ENCODE results near the gene KRT72.
A peak's percentile ranks its signal among the peaks of the same experiment; 100 is the strongest.
"Not testable (repeated sequence)": the region's sequence is repeated elsewhere in the genome, so short reads cannot be mapped to it uniquely, and the experiment has no call there.

The KRT72 gene

GRCh38 chr12:52606581-52607218, 5.4 kb upstream of the KRT72 start:
- no peak for DNase-seq

- DNase-seq = no peak
These were observed 4.8 kb upstream of the KRT72 start for GRCh38 chr12:52606096-52606495.

- DNase-seq = no peak
These were observed 4.3 kb upstream of the KRT72 start for GRCh38 chr12:52605542-52605941.

- no peak for DNase-seq
These were observed 3.6 kb upstream of the KRT72 start for GRCh38 chr12:52604859-52605258.

- DNase-seq = no peak
These were observed 2.1 kb upstream of the KRT72 start for GRCh38 chr12:52603314-52603713.

- no peak for DNase-seq
These were observed 1.3 kb upstream of the KRT72 start for GRCh38 chr12:52602552-52602951.

GRCh38 chr12:52601671-52602070, 408 bp upstream of the KRT72 start:
- no peak for DNase-seq

GRCh38 chr12:52600475-52600874, 788 bp downstream of the KRT72 start:
- no peak for DNase-seq

GRCh38 chr12:52600071-52600470, 1.2 kb downstream of the KRT72 start:
- DNase-seq = no peak

- DNase-seq = no peak
These were observed 2.3 kb downstream of the KRT72 start for GRCh38 chr12:52598966-52599365.

GRCh38 chr12:52594237-52594636, 7.0 kb downstream of the KRT72 start:
- DNase-seq = not testable (repeated sequence)

GRCh38 chr12:52591521-52591920, 9.7 kb downstream of the KRT72 start:
- DNase-seq = no peak

- DNase-seq = no peak
These were observed 11.2 kb downstream of the KRT72 start for GRCh38 chr12:52590021-52590420.

GRCh38 chr12:52587563-52587962, 13.7 kb downstream of the KRT72 start:
- no peak for DNase-seq

- DNase-seq = no peak
These were observed 15.3 kb downstream of the KRT72 start for GRCh38 chr12:52585946-52586345.

GRCh38 chr12:52585066-52585465, 16.2 kb downstream of the KRT72 start:
- DNase-seq = no peak

GRCh38 chr12:52584156-52584682, 17.0 kb downstream of the KRT72 start:
- no peak for DNase-seq

GRCh38 chr12:52582971-52583456, 18.2 kb downstream of the KRT72 start:
- DNase-seq = peak; percentile 61

GRCh38 chr12:52582486-52582885, 18.8 kb downstream of the KRT72 start:
- DNase-seq = no peak

- no peak for DNase-seq
These were observed 19.8 kb downstream of the KRT72 start for GRCh38 chr12:52581481-52581880.

GRCh38 chr12:52581066-52581465, 20.2 kb downstream of the KRT72 start:
- no peak for DNase-seq

- no peak for DNase-seq
These were observed 20.8 kb downstream of the KRT72 start for GRCh38 chr12:52580496-52580895.

- no peak for DNase-seq
These were observed 21.5 kb downstream of the KRT72 start for GRCh38 chr12:52579468-52580465.

All from right kidney (tissue), 1 donor.